Keratinocyte (primary cell): ENCODE measurements around the gene PRKACA. TPM values are rescaled to one million over a fixed set of nuclear protein-coding genes. Genes with fewer than 3 reads are reported as not detected.

Experiments
- DNase-seq: peaks from one replicate; pipeline ENCODE4 v3.0.0-alpha.2; 2011; ENCODE audit warnings: low read depth, missing footprints, low spot score
- FAIRE-seq: peaks from 2 replicates; lab custom pipeline; 2011; peaks lifted over from hg19 to GRCh38; lab: Jason Lieb, UNC
- H2AFZ ChIP-seq: 2 replicates; pipeline ENCODE4 v1.6.0; 2012; ENCODE audit warnings: low read length, control low read depth, inconsistent platforms; ENCODE audit not compliant: control insufficient read depth
- H3K27ac ChIP-seq: 2 replicates; pipeline ENCODE4 v1.5.1; 2011; ENCODE audit warnings: low read length; ENCODE audit not compliant: control insufficient read depth, insufficient read depth
- H3K27me3 ChIP-seq: 3 replicates; pipeline ENCODE4 v1.6.0; 2011; ENCODE audit warnings: low read length; ENCODE audit not compliant: control insufficient read depth, insufficient read depth; ENCODE audit errors: extremely low read depth
- H3K36me3 ChIP-seq, 2 experiments: 2 replicates in 1 of 2; 3 replicates in 1 of 2; pipeline ENCODE4 v1.5.1; 2011; ENCODE audit warnings: low read length in 2 of 2, mild to moderate bottlenecking in 1 of 2; ENCODE audit not compliant: control insufficient read depth in 2 of 2, insufficient read depth in 2 of 2; ENCODE audit errors: extremely low read depth in 1 of 2
- H3K4me1 ChIP-seq: 3 replicates; pipeline ENCODE4 v1.5.1; 2011; ENCODE audit warnings: low read length; ENCODE audit not compliant: control insufficient read depth, insufficient read depth; ENCODE audit errors: extremely low read depth
- H3K4me2 ChIP-seq: 3 replicates; pipeline ENCODE4 v1.6.0; 2011; ENCODE audit warnings: low read depth, low read length; ENCODE audit not compliant: control insufficient read depth, insufficient read depth; ENCODE audit errors: extremely low read depth
- H3K4me3 ChIP-seq, 3 experiments: fragments of 200-600 bp in 1 of 3; sonication (generic) in 1 of 3; 2 replicates in 2 of 3; 3 replicates in 1 of 3; pipeline ENCODE4 v1.5.1; 2011 to 2016; ENCODE audit warnings: low read length in 3 of 3, mild to moderate bottlenecking in 3 of 3, control low read depth in 2 of 3, inconsistent platforms in 1 of 3, low read depth in 1 of 3, mixed read lengths in 1 of 3, mixed run types in 1 of 3, moderate library complexity in 1 of 3; ENCODE audit not compliant: control insufficient read depth in 2 of 3, insufficient read depth in 2 of 3; ENCODE audit errors: extremely low read depth in 1 of 3
- H3K79me2 ChIP-seq: 2 replicates; pipeline ENCODE4 v1.6.0; 2012; ENCODE audit warnings: low read length; ENCODE audit not compliant: control insufficient read depth, insufficient read depth
- H3K9ac ChIP-seq: 3 replicates; pipeline ENCODE4 v1.6.0; 2011; ENCODE audit warnings: low read length; ENCODE audit not compliant: control insufficient read depth, insufficient read depth; ENCODE audit errors: extremely low read depth
- H3K9me1 ChIP-seq: 3 replicates; pipeline ENCODE4 v1.6.0; 2011; ENCODE audit warnings: low read length; ENCODE audit not compliant: control insufficient read depth, insufficient read depth; ENCODE audit errors: extremely low read depth
- H3K9me3 ChIP-seq: 2 replicates; pipeline ENCODE4 v1.5.1; 2012; ENCODE audit warnings: low read depth, low read length; ENCODE audit not compliant: control insufficient read depth
- H4K20me1 ChIP-seq: 3 replicates; pipeline ENCODE4 v1.6.0; 2011; ENCODE audit warnings: low read length; ENCODE audit not compliant: control insufficient read depth, insufficient read depth; ENCODE audit errors: extremely low read depth
- CTCF ChIP-seq, 3 experiments: IDR thresholded peaks in 1 of 3; conservative IDR thresholded peaks in 1 of 3; optimal IDR thresholded peaks in 1 of 3; 2 replicates in 2 of 3; 3 replicates in 1 of 3; pipeline versions ENCODE3 to v1.5.1; 2011; ENCODE audit warnings: low read length in 3 of 3, mild to moderate bottlenecking in 3 of 3, moderate library complexity in 2 of 3, control low read depth in 1 of 3, inconsistent platforms in 1 of 3; ENCODE audit not compliant: insufficient read depth in 2 of 3; ENCODE audit errors: extremely low read depth in 1 of 3
- EZH2 ChIP-seq: IDR thresholded peaks from one replicate; pipeline ENCODE4 v1.6.1; 2012; ENCODE audit warnings: inconsistent platforms, mild to moderate bottlenecking, low read length, moderate library complexity
- dilution Hi-C: fragments of 300-500 bp; cut with MboI; formaldehyde crosslinking; loops from one replicate; pipeline ENCODE4 v1.7.0; 2020; ENCODE audit warnings: low sequenced_read_pairs; ENCODE audit not compliant: extremely low pct_ligation_motif_present
- polyA plus RNA-seq, 5 experiments: library from polyadenylated mRNA; depleted of rRNA in 3 of 5; stranded (reverse) in 3 of 5; stranded (forward) in 1 of 5; unstranded in 1 of 5; fragments of >200 nt; gene quantifications; 1 replicate in 1 of 5; 2 replicates in 3 of 5; 3 replicates in 1 of 5; pipeline versions ENCODE4 v1.2.1 to v1.2.3, GENCODE V29; 2011 to 2012; ENCODE audit warnings: missing spikeins in 2 of 5, low read depth in 1 of 5, low replicate concordance in 1 of 5

Gene PRKACA
- polyA plus RNA-seq, 1 donor (not counting 4 experiments of a cell fraction or from before 2014, with no cell fraction given), result 13.7 TPM

GRCh38 chr19:14119644-14120496 is 2.3 kb upstream of the PRKACA start:
- peaks cover 9% of the 10 kb centered on the region for H3K79me2 ChIP-seq
- peaks cover 0 to 8% of the 10 kb centered on the region in 2 experiments for H3K36me3 ChIP-seq
- DNase-seq (no peak), FAIRE-seq (no peak)
- H3K9ac ChIP-seq, result no peak overlapping the region
- no peaks in the 10 kb centered on the region for H3K27me3 ChIP-seq
- peaks cover 14% of the 10 kb centered on the region for H3K4me1 ChIP-seq
- no peak overlapping the region for H3K27ac ChIP-seq
- H3K4me2 ChIP-seq, result no peak overlapping the region
- no peaks in the 10 kb centered on the region for H3K9me1 ChIP-seq
- TF ChIP-seq CTCF (optimal IDR thresholded peaks at IDR 0.05 in 1 of 3, IDR thresholded peaks at IDR 0.05 in 1 of 3, conservative IDR thresholded peaks at IDR 0.05 in 1 of 3; ENCODE audit: extremely low read depth in 1 of 3, insufficient read depth in 2 of 3, low read length in 3 of 3), result no peak
- TF ChIP-seq EZH2, result no peak
- H3K9me3 ChIP-seq, result no peaks in the 10 kb centered on the region
- no peaks in the 10 kb centered on the region for H4K20me1 ChIP-seq
- H2AFZ ChIP-seq, result no peak overlapping the region
- dilution Hi-C loops, result no loop called here
- H3K4me3 ChIP-seq, result no peak overlapping the region

GRCh38 chr19:14119146-14119545 is 1.6 kb upstream of the PRKACA start:
- Histone ChIP-seq H3K4me3 (no peak overlapping the region), H3K9me3 (no peaks in the 10 kb centered on the region), H3K4me2 (peak overlapping the region; percentile 91), H3K4me1 (peaks cover 14% of the 10 kb centered on the region), H2AFZ (peak overlapping the region; percentile 82), H3K9ac (no peak overlapping the region), H3K9me1 (no peaks in the 10 kb centered on the region), H3K27ac (peak overlapping the region; percentile 63), H4K20me1 (no peaks in the 10 kb centered on the region), H3K79me2 (peaks cover 9% of the 10 kb centered on the region), H3K36me3 (peaks cover 0 to 4% of the 10 kb centered on the region in 2 experiments), H3K27me3 (no peaks in the 10 kb centered on the region)
- dilution Hi-C loops, result no loop called here
- no peak for TF ChIP-seq CTCF (optimal IDR thresholded peaks at IDR 0.05 in 1 of 3, IDR thresholded peaks at IDR 0.05 in 1 of 3, conservative IDR thresholded peaks at IDR 0.05 in 1 of 3; ENCODE audit: extremely low read depth in 1 of 3, insufficient read depth in 2 of 3, low read length in 3 of 3)
- no peak for TF ChIP-seq EZH2
- DNase-seq (no peak), FAIRE-seq (no peak)
